Activated T-helper 2 cell treated with anti-CD3 and anti-CD28 coated beads, Interferon-gamma antibody, Interleukin-2, Interleukin-4, amounts not matched to agents 10 μg/mL and 5 μg/mL and 100 μg/mL, durations not matched to agents 14 hours and 24 hours and 36 hours (primary cell): ENCODE results near the gene SPRED3. TPM values are rescaled to one million over a fixed set of nuclear protein-coding genes. Genes with fewer than 3 reads are reported as not detected.
"Not testable (repeated sequence)": the region's sequence is repeated elsewhere in the genome, so short reads cannot be mapped to it uniquely, and the experiment has no call there.

Experiments
- DNase-seq: peaks from one replicate; pipeline ENCODE4 v3.0.0; 2021; ENCODE audit warnings: low spot score
- H3K27ac Mint-ChIP-seq: one replicate; pipeline ENCODE4 v1.8.0; 2021; ENCODE audit warnings: mixed read lengths
- H3K27me3 Mint-ChIP-seq: one replicate; pipeline ENCODE4 v1.8.0; 2021; ENCODE audit warnings: low read depth, mixed read lengths
- H3K36me3 Mint-ChIP-seq: one replicate; pipeline ENCODE4 v1.8.0; 2021; ENCODE audit warnings: low read depth, mixed read lengths
- H3K4me1 Mint-ChIP-seq: one replicate; pipeline ENCODE4 v1.8.0; 2021; ENCODE audit warnings: low read depth, mixed read lengths
- H3K4me3 Mint-ChIP-seq: one replicate; pipeline ENCODE4 v1.8.0; 2021; ENCODE audit warnings: low read depth, mild to moderate bottlenecking, moderate library complexity, mixed read lengths
- H3K9me3 Mint-ChIP-seq: one replicate; pipeline ENCODE4 v1.8.0; 2021; ENCODE audit warnings: mixed read lengths
- intact Hi-C: fragments of 100-400 bp; cut with micrococcal nuclease; formaldehyde crosslinking; loops from one replicate; pipeline ENCODE4 v1.15.1; 2023
- total RNA-seq: library from RNA; stranded (reverse); gene quantifications from 2 replicates; pipeline ENCODE4 v1.2.3, GENCODE V29; 2022

SPRED3 gene, protein sequence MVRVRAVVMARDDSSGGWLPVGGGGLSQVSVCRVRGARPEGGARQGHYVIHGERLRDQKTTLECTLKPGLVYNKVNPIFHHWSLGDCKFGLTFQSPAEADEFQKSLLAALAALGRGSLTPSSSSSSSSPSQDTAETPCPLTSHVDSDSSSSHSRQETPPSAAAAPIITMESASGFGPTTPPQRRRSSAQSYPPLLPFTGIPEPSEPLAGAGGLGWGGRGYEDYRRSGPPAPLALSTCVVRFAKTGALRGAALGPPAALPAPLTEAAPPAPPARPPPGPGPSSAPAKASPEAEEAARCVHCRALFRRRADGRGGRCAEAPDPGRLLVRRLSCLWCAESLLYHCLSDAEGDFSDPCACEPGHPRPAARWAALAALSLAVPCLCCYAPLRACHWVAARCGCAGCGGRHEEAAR
- 3.2 TPM in 2 replicates for total RNA-seq

- Mint-ChIP-seq H3K9me3 (no peaks in the 10 kb centered on the region), H3K4me1 (peaks cover 13% of the 10 kb centered on the region), H3K27ac (peak within 1 kb of the TSS; percentile 54), H3K36me3 (peaks cover 17% of the 10 kb centered on the region), H3K27me3 (peaks cover 21% of the 10 kb centered on the region), H3K4me3 (peak within 1 kb of the TSS; percentile 85)
- intact Hi-C loops, result loop anchor here (1.0 to 5.0 kb wide), 2 partner anchors 53 to 156 kb away; partner anchors contain the start of gene CATSPERG
- DNase-seq, result no peak
Observed at GRCh38 chr19:38388349-38389100, at the start of gene SPRED3. Gene SPRED3, plus strand, starts transcription at chr19:38388697. Its CDS starts 1,606 bp downstream, at chr19:38390303.

DNA sequence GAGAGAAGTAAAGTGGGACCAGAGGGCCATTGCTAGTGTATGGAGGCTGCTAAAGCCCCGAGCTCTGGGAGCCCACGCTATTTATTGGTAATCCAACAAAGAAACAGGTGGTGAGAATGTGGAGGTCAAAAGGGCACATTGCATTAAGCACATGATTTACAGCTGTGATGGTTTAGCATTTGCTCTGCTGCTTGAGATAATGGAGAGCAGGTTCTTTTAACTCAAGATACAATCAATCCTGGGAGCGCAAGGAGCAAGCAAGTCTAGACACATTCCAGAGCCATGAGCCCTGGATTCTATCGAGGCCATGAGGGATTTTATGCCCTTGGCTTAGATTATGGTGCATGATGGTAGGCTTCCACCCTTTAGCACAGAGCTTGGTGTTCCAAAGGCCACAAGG lies 49.5 kb upstream of the SPRED3 start:
- intact Hi-C loops, result loop anchor here (5.0 kb wide), 1 partner anchor 82 kb away; the partner anchor contains the start of gene PPP1R14A
- not testable (repeated sequence) for H3K9me3 Mint-ChIP-seq, DNase-seq, H3K27ac Mint-ChIP-seq, H3K4me1 Mint-ChIP-seq, H3K4me3 Mint-ChIP-seq, H3K27me3 Mint-ChIP-seq, H3K36me3 Mint-ChIP-seq

- intact Hi-C loops, result no loop called here
- Mint-ChIP-seq H3K4me1 (peaks cover 7% of the 10 kb centered on the region), H3K27me3 (no peaks in the 10 kb centered on the region), H3K4me3 (no peak overlapping the region), H3K9me3 (no peaks in the 10 kb centered on the region), H3K36me3 (no peaks in the 10 kb centered on the region), H3K27ac (no peak overlapping the region)
- DNase-seq, result no peak
Observed at GRCh38 chr19:38340927-38341326, 47.6 kb upstream of the SPRED3 start.

- Mint-ChIP-seq H3K36me3 (no peaks in the 10 kb centered on the region), H3K9me3 (no peaks in the 10 kb centered on the region), H3K4me1 (no peaks in the 10 kb centered on the region), H3K27ac (no peak overlapping the region), H3K4me3 (no peak overlapping the region), H3K27me3 (no peaks in the 10 kb centered on the region)
- intact Hi-C loops, result no loop called here
- DNase-seq, result no peak
Observed at GRCh38 chr19:38346837-38347236, 41.7 kb upstream of the SPRED3 start.

DNA sequence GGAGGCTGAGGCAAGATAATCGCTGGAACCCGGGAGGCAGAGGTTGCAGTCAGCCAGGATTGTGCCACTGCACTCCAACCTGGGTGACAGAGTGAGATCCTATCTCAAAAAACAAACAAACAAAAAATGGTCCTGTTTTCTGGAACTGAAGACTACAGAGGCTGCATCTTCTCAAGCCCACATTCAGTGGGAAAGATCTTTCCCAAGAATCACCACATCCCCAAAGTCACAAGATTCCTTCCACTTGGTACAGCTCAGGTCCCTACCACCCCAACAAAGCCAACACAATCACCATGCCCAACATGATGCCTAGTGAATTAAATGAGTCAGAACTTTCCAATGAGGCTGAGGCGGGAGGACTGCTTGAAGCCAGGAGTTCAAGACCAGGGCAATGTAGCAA lies 37.6 kb upstream of the SPRED3 start:
- no peak for DNase-seq
- Mint-ChIP-seq H3K27ac (no peak overlapping the region), H3K4me1 (no peaks in the 10 kb centered on the region), H3K27me3 (peaks cover 1% of the 10 kb centered on the region), H3K4me3 (no peak overlapping the region), H3K36me3 (no peaks in the 10 kb centered on the region), H3K9me3 (no peaks in the 10 kb centered on the region)
- intact Hi-C loops, result no loop called here

- no peak for DNase-seq
Observed at GRCh38 chr19:38351865-38352395, 36.6 kb upstream of the SPRED3 start.

DNA sequence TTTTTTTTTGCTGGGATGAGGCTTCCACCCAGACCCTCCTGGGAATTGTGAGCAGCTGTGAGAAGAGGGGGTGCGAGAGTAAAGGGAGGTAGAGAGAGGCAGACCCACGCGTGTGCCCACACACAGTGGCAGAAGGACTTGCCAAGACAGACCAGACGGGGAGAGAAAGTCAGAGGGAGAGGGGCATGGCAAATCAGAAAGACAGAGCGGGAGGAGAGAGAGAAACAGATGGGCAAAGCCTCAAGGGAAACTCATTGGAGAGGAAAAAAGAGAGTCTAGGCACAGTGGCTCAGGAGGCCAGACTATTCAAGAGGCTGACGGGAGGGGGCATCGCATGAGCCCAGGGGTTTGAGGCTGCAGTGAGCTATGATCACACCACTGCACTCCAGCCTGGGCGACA lies 35.9 kb upstream of the SPRED3 start:
- no peaks in the 10 kb centered on the region for H3K36me3 Mint-ChIP-seq
- H3K27me3 Mint-ChIP-seq, result peaks cover 7% of the 10 kb centered on the region
- no peak overlapping the region for H3K4me3 Mint-ChIP-seq
- H3K27ac Mint-ChIP-seq, result no peak overlapping the region
- intact Hi-C loops, result no loop called here
- no peak for DNase-seq
- no peaks in the 10 kb centered on the region for H3K4me1 Mint-ChIP-seq
- no peaks in the 10 kb centered on the region for H3K9me3 Mint-ChIP-seq

More at GRCh38 chr19:38351865-38352395, 36.6 kb upstream of the SPRED3 start:
- no peak overlapping the region for H3K27ac Mint-ChIP-seq
- no peaks in the 10 kb centered on the region for H3K36me3 Mint-ChIP-seq
- H3K4me1 Mint-ChIP-seq, result no peaks in the 10 kb centered on the region
- no peak overlapping the region for H3K4me3 Mint-ChIP-seq
- intact Hi-C loops, result no loop called here
- peaks cover 7% of the 10 kb centered on the region for H3K27me3 Mint-ChIP-seq
- H3K9me3 Mint-ChIP-seq, result no peaks in the 10 kb centered on the region

DNA sequence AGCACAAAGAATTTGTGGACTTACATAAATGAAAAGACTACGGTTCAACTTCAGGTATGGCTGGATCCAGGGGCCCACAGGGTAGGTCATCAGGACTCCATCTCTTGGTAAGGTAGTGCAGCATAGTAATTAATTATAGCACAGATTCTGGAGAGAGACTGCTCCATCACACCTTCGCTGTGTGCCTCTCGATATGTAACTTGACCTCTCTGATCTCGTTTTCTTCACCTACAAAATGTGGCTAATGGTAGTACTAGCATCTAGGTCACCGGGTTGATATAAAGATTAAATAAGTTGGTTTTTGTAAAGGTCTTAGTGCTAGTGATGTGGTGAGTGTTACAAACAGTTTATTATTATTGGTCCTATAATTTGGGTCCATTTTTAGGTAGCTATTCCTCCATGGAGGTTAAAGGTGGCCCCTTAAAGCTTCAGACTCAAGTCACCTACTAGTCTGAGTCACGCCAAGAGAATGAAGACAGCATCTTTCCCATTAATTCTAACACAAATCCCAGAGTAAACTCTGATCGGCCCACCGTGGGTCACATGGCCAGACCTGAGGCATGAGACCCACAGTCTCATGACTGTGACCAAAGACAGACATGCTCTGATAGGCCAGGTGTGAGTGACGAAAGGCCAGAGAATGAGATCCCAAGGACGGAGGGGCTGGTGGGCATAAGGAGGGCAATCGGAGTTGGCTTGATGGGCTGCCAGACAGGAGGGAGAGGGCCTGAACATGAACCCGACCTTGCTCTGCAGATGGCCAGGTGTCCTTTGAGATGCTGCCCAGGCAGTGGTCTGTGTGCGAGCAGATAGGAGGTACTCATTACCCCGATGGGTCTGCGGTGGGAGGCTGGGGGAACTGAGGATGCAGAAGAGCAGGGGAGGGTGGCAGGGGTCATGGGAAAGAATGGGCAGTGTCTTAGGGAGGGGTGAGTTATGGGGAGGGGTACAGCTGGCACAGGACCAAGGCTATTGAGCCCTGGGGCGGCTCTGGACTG lies 32.5 kb upstream of the SPRED3 start:
- no peak overlapping the region for H3K27ac Mint-ChIP-seq

GRCh38 chr19:38358071-38358470 lies 30.4 kb upstream of the SPRED3 start:
- H3K4me3 Mint-ChIP-seq, result no peak overlapping the region
- H3K36me3 Mint-ChIP-seq, result no peaks in the 10 kb centered on the region
- H3K27me3 Mint-ChIP-seq, result peaks cover 38% of the 10 kb centered on the region

More for the DNA sequence above, 32.5 kb upstream of the SPRED3 start:
- peaks cover 30% of the 10 kb centered on the region for H3K27me3 Mint-ChIP-seq
- H3K4me1 Mint-ChIP-seq, result peaks cover 5% of the 10 kb centered on the region
- no peaks in the 10 kb centered on the region for H3K9me3 Mint-ChIP-seq
- no peak for DNase-seq
- no peak overlapping the region for H3K4me3 Mint-ChIP-seq
- H3K36me3 Mint-ChIP-seq, result no peaks in the 10 kb centered on the region
- intact Hi-C loops, result no loop called here

GRCh38 chr19:38359242-38360021 lies 29.1 kb upstream of the SPRED3 start:
- Mint-ChIP-seq H3K4me3 (peak overlapping the region; percentile 88), H3K4me1 (peaks cover 11% of the 10 kb centered on the region), H3K27me3 (peaks cover 38% of the 10 kb centered on the region), H3K9me3 (no peaks in the 10 kb centered on the region), H3K36me3 (no peaks in the 10 kb centered on the region), H3K27ac (peak overlapping the region; percentile 22)
- no peak for DNase-seq
- intact Hi-C loops, result no loop called here

More at GRCh38 chr19:38358071-38358470, 30.4 kb upstream of the SPRED3 start:
- no peak overlapping the region for H3K27ac Mint-ChIP-seq
- DNase-seq, result no peak
- H3K4me1 Mint-ChIP-seq, result peaks cover 11% of the 10 kb centered on the region
- intact Hi-C loops, result no loop called here
- no peaks in the 10 kb centered on the region for H3K9me3 Mint-ChIP-seq

DNA sequence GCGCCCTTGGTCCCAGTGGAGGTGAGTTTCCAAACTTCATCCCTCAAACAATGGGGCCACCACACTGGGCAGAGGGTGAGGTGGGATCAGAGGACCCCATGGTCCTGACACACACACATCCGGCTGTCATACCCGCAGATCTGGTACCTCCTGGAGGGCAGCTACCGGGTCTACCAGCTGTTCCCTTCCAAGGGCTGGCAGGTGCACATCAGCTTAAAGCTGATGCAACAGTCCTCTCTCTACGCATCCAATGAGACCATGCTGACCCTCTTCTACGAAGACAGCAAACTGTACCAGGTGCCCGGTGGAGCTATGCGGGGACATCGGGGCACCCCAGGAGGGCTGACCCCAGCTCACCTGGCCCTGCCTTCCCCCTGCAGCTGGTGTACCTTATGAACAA lies 28.1 kb upstream of the SPRED3 start:
- Mint-ChIP-seq H3K27ac (no peak overlapping the region), H3K36me3 (no peaks in the 10 kb centered on the region), H3K4me1 (peaks cover 11% of the 10 kb centered on the region), H3K4me3 (peak overlapping the region; percentile 88), H3K9me3 (no peaks in the 10 kb centered on the region), H3K27me3 (peaks cover 38% of the 10 kb centered on the region)
- intact Hi-C loops, result no loop called here
- no peak for DNase-seq
